ENCODE measurements around the gene PLEKHF1. TPM values are rescaled to one million over a fixed set of nuclear protein-coding genes. Genes with fewer than 3 reads are reported as not detected.
A peak's percentile ranks its signal among the peaks of the same experiment; 100 is the strongest.
"Not testable (repeated sequence)": the region's sequence is repeated elsewhere in the genome, so short reads cannot be mapped to it uniquely, and the experiment has no call there.

Gene PLEKHF1
- total RNA-seq, 1 donor from 2014 or later = 28.0 TPM

- peak overlapping the region; percentile 69 for H3K4me3 Mint-ChIP-seq (ENCODE audit: low read depth)
- peaks cover 41% of the 10 kb centered on the region for H3K4me1 Mint-ChIP-seq (ENCODE audit: low read depth)
- H3K36me3 Mint-ChIP-seq (ENCODE audit: low read depth) = peaks cover 15% of the 10 kb centered on the region
- intact Hi-C loops (cut with micrococcal nuclease) = loop anchor here (1.0 to 10.0 kb wide), 3 partner anchors 8 to 282 kb away; partner anchors contain the start of gene URI1
- no peaks in the 10 kb centered on the region for H3K9me3 Mint-ChIP-seq
- DNase-seq (ENCODE audit: low spot score) = no peak
- H3K27ac Mint-ChIP-seq = peak overlapping the region; percentile 90
- H3K27me3 Mint-ChIP-seq (ENCODE audit: low read depth) = no peaks in the 10 kb centered on the region
Measured at GRCh38 chr19:29662604-29663404, 2.5 kb upstream of the PLEKHF1 start.

DNA sequence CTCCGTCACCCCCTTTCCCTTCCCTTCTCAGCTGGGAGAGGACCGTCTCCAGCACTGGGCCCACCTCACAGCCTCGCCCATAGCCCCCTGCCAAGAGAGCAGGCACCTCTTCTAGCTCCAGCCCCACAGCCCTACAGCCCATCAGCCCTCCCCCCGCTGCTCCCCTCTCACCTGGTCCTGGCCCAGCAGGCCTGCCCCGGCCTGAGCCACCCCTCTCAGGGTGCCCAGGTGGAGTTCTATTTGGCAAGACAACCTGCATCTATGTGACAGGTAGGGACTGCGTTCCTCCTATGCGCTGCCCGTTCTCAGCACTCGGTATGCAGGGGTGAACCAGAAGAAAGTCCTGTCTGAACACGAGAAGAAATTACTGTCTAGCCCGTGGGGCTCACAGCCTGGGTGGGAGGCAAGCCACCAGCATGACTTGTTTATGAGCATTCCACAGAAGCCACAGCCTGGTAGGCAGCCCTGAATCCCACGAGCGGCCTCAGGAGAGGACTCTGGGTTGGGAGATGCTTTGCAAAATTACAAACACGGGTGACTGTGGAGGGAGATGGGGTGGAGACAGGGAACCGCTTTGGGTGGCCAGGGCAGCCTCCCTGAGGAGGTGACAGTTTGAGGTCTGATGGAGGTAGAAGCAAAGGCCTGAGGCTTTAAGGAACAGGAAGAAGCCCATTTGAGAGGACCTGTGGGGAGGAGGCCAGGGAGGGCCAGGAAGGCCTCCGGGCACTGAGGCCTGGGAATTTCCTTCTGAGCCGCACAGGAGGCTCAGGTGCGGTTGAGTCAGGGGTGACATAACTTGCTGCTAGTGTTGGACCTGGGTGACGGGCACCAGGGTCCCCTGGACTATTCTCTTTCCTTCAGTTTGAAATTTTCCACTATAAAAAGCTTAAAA, 1.2 kb upstream of the PLEKHF1 start:
- intact Hi-C loops (cut with micrococcal nuclease) = loop anchor here (10.0 kb wide), 1 partner anchor 281 kb away; the partner anchor contains the start of gene URI1

GRCh38 chr19:29664753-29665214, 477 bp upstream of the PLEKHF1 start:
- DNase-seq (ENCODE audit: low spot score) = no peak
- Mint-ChIP-seq H3K27ac (peak overlapping the region; percentile 61), H3K4me1 (ENCODE audit: low read depth) (peaks cover 57% of the 10 kb centered on the region), H3K4me3 (ENCODE audit: low read depth) (peak overlapping the region; percentile 73), H3K9me3 (no peaks in the 10 kb centered on the region), H3K36me3 (ENCODE audit: low read depth) (peaks cover 29% of the 10 kb centered on the region), H3K27me3 (ENCODE audit: low read depth) (no peaks in the 10 kb centered on the region)
- intact Hi-C loops (cut with micrococcal nuclease) = loop anchor here (1.0 to 10.0 kb wide), 2 partner anchors 52 to 280 kb away; partner anchors contain the start of gene URI1

More for the DNA sequence above, 1.2 kb upstream of the PLEKHF1 start:
- H3K36me3 Mint-ChIP-seq (ENCODE audit: low read depth) = peaks cover 22% of the 10 kb centered on the region
- DNase-seq (ENCODE audit: low spot score) = no peak
- H3K9me3 Mint-ChIP-seq = no peaks in the 10 kb centered on the region
- peaks cover 51% of the 10 kb centered on the region for H3K4me1 Mint-ChIP-seq (ENCODE audit: low read depth)
- H3K27me3 Mint-ChIP-seq (ENCODE audit: low read depth) = no peaks in the 10 kb centered on the region
- peak overlapping the region; percentile 73 for H3K4me3 Mint-ChIP-seq (ENCODE audit: low read depth)
- peak overlapping the region; percentile 61 for H3K27ac Mint-ChIP-seq

GRCh38 chr19:29665826-29666577, 741 bp downstream of the PLEKHF1 start:
- DNase-seq (ENCODE audit: low spot score) = no peak
- Mint-ChIP-seq H3K4me1 (ENCODE audit: low read depth) (peaks cover 62% of the 10 kb centered on the region), H3K27ac (peak overlapping the region; percentile 82), H3K4me3 (ENCODE audit: low read depth) (peak overlapping the region; percentile 85), H3K27me3 (ENCODE audit: low read depth) (no peaks in the 10 kb centered on the region), H3K36me3 (ENCODE audit: low read depth) (peaks cover 39% of the 10 kb centered on the region), H3K9me3 (no peaks in the 10 kb centered on the region)
- intact Hi-C loops (cut with micrococcal nuclease) = loop anchor here (1.0 to 10.0 kb wide), 2 partner anchors 50 to 279 kb away; partner anchors contain the start of gene URI1

- Mint-ChIP-seq H3K9me3 (no peaks in the 10 kb centered on the region), H3K4me1 (ENCODE audit: low read depth) (peaks cover 65% of the 10 kb centered on the region), H3K4me3 (ENCODE audit: low read depth) (peak overlapping the region; percentile 85), H3K27ac (peak overlapping the region; percentile 82), H3K36me3 (ENCODE audit: low read depth) (peaks cover 47% of the 10 kb centered on the region), H3K27me3 (ENCODE audit: low read depth) (no peaks in the 10 kb centered on the region)
- DNase-seq (ENCODE audit: low spot score) = no peak
- intact Hi-C loops (cut with micrococcal nuclease) = loop anchor here (1.0 to 10.0 kb wide), 2 partner anchors 25 to 278 kb away; partner anchors contain the start of gene URI1
Measured at GRCh38 chr19:29666578-29667386, 1.5 kb downstream of the PLEKHF1 start.

GRCh38 chr19:29667387-29667783, 2.1 kb downstream of the PLEKHF1 start:
- Mint-ChIP-seq H3K4me1 (ENCODE audit: low read depth) (peaks cover 66% of the 10 kb centered on the region), H3K27me3 (ENCODE audit: low read depth) (no peaks in the 10 kb centered on the region), H3K9me3 (no peaks in the 10 kb centered on the region), H3K4me3 (ENCODE audit: low read depth) (peak overlapping the region; percentile 85), H3K27ac (peak overlapping the region; percentile 82), H3K36me3 (ENCODE audit: low read depth) (peaks cover 51% of the 10 kb centered on the region)
- no peak for DNase-seq (ENCODE audit: low spot score)
- intact Hi-C loops (cut with micrococcal nuclease) = loop anchor here (1.0 to 10.0 kb wide), 2 partner anchors 24 to 277 kb away; partner anchors contain the start of gene URI1

GRCh38 chr19:29667901-29668341, 2.7 kb downstream of the PLEKHF1 start:
- H3K4me3 Mint-ChIP-seq (ENCODE audit: low read depth) = peak overlapping the region; percentile 85
- H3K9me3 Mint-ChIP-seq = no peaks in the 10 kb centered on the region
- H3K27ac Mint-ChIP-seq = peak overlapping the region; percentile 82
- DNase-seq (ENCODE audit: low spot score) = peak; percentile 56
- H3K36me3 Mint-ChIP-seq (ENCODE audit: low read depth) = peaks cover 57% of the 10 kb centered on the region
- intact Hi-C loops (cut with micrococcal nuclease) = loop anchor here (1.0 to 10.0 kb wide), 2 partner anchors 23 to 277 kb away; partner anchors contain the start of gene URI1
- H3K27me3 Mint-ChIP-seq (ENCODE audit: low read depth) = no peaks in the 10 kb centered on the region
- H3K4me1 Mint-ChIP-seq (ENCODE audit: low read depth) = peaks cover 66% of the 10 kb centered on the region

DNA sequence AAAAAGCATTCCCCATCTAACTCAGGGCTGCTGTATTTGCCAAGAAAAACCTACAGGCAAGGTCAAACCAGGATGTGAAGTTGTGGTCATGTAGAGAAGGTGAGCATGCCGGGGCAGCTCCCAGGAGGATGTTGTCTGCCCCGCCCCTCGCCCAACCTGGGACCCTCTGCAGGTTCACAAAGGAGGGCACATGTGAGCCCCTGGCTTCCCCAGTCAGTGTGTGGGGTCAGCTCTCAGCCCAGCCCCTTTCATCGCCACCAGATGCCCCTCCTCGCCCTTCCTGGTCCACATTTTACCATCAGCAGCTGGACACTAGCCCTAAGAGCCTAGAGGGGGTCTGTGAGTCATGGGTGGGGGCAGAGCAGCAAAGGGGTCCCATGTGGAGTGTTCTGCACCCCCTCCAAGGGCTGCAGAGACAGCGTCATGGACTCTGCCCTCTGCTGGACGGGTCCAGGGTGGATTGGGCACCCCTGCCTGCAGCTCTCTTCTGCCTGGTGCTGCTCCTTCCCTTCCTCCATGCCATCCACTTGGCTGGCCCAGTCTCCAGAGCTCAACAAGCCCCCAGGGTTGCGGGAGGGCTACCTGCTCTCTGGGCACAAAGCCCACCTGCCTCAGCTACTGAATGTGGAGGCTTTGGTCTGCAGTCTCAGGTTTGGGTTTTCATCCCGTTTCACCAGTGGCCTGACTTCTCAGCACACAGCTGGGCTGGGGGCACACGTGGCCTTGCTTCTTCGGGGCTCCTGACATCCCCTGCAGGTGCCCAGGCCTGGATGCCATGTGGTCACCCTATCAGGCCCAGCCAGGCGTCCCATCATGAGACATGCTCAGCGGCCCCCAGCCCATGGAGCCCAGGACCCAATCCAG, 3.7 kb downstream of the PLEKHF1 start:
- intact Hi-C loops (cut with micrococcal nuclease) = loop anchor here (10.0 kb wide), 1 partner anchor 276 kb away; the partner anchor contains the start of gene URI1
- peaks cover 67% of the 10 kb centered on the region for H3K36me3 Mint-ChIP-seq (ENCODE audit: low read depth)
- peak overlapping the region; percentile 85 for H3K4me3 Mint-ChIP-seq (ENCODE audit: low read depth)
- H3K9me3 Mint-ChIP-seq = no peaks in the 10 kb centered on the region
- H3K4me1 Mint-ChIP-seq (ENCODE audit: low read depth) = peaks cover 67% of the 10 kb centered on the region
- no peaks in the 10 kb centered on the region for H3K27me3 Mint-ChIP-seq (ENCODE audit: low read depth)
- H3K27ac Mint-ChIP-seq = peak overlapping the region; percentile 82
- no peak for DNase-seq (ENCODE audit: low spot score)

DNA sequence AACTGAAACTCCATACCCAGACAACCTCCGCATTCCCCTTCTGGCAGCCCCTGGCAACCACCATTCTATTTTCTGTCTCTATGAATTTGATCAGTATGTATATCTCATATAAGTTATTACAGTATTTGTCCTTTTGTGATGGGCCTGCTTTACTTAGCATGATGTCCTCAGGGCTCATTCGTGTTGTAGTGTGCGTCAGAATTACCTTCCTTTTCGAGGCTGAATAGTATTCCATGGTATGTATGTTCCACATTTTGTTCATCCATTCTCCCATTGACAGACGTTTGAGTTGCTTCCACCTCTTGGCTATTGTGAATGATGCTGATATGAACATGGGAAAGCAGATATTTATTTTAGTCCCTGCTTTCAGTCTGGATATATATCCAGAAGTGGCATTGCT, 5.0 kb downstream of the PLEKHF1 start:
- Mint-ChIP-seq H3K36me3 (ENCODE audit: low read depth) (peaks cover 69% of the 10 kb centered on the region), H3K9me3 (no peaks in the 10 kb centered on the region), H3K27ac (peak overlapping the region; percentile 42), H3K27me3 (ENCODE audit: low read depth) (no peaks in the 10 kb centered on the region), H3K4me3 (ENCODE audit: low read depth) (peak overlapping the region; percentile 42), H3K4me1 (ENCODE audit: low read depth) (peaks cover 61% of the 10 kb centered on the region)
- no peak for DNase-seq (ENCODE audit: low spot score)
- intact Hi-C loops (cut with micrococcal nuclease) = loop anchor here (2.0 kb wide), 1 partner anchor 59 kb away; no protein-coding TSS in a partner anchor

GRCh38 chr19:29671026-29671392, 5.7 kb downstream of the PLEKHF1 start:
- H3K36me3 Mint-ChIP-seq (ENCODE audit: low read depth) = peaks cover 76% of the 10 kb centered on the region
- intact Hi-C loops (cut with micrococcal nuclease) = loop anchor here (1.0 to 2.0 kb wide), 2 partner anchors 9 to 60 kb away; no protein-coding TSS in a partner anchor
- H3K4me1 Mint-ChIP-seq (ENCODE audit: low read depth) = peaks cover 65% of the 10 kb centered on the region
- DNase-seq (ENCODE audit: low spot score); H3K9me3 Mint-ChIP-seq; H3K27me3 Mint-ChIP-seq (ENCODE audit: low read depth): not testable (repeated sequence)
- H3K27ac Mint-ChIP-seq = peak overlapping the region; percentile 87
- H3K4me3 Mint-ChIP-seq (ENCODE audit: low read depth) = peak overlapping the region; percentile 67

Data from activated T-helper 2 cell treated with anti-CD3 and anti-CD28 coated beads, Interferon-gamma antibody, Interleukin-2, Interleukin-4, amounts not matched to agents 10 μg/mL and 5 μg/mL and 100 μg/mL, durations not matched to agents 14 hours and 24 hours and 36 hours (primary cell).